NCI-H1417 treated with DMSO at 0.1 percent for 48 hours (cell line): Measurements from ENCODE around the gene IL37.
"Not testable (repeated sequence)": the region's sequence is repeated elsewhere in the genome, so short reads cannot be mapped to it uniquely, and the experiment has no call there.

Experiments used
- DNase-seq: peaks from one replicate; lab custom pipeline; 2025; lab: John Stamatoyannopoulos, UW

IL37 gene

GRCh38 chr2:112889976-112890375, 21.0 kb upstream of the IL37 start:
- DNase-seq: no peak

- DNase-seq: no peak
Observed at GRCh38 chr2:112891385-112891831, 19.6 kb upstream of the IL37 start.

- no peak for DNase-seq
Observed at GRCh38 chr2:112893752-112894151, 17.2 kb upstream of the IL37 start.

- DNase-seq: no peak
Observed at GRCh38 chr2:112896909-112897623, 13.9 kb upstream of the IL37 start.

GRCh38 chr2:112897624-112897978, 13.4 kb upstream of the IL37 start:
- no peak for DNase-seq

- not testable (repeated sequence) for DNase-seq
Observed at GRCh38 chr2:112901431-112902065, 9.4 kb upstream of the IL37 start.

GRCh38 chr2:112902816-112903215, 8.1 kb upstream of the IL37 start:
- no peak for DNase-seq

GRCh38 chr2:112904883-112905282, 6.1 kb upstream of the IL37 start:
- no peak for DNase-seq

- DNase-seq: no peak
Observed at GRCh38 chr2:112906276-112906675, 4.7 kb upstream of the IL37 start.

GRCh38 chr2:112907001-112907949, 3.7 kb upstream of the IL37 start:
- no peak for DNase-seq

GRCh38 chr2:112908559-112908958, 2.4 kb upstream of the IL37 start:
- DNase-seq: not testable (repeated sequence)

GRCh38 chr2:112910219-112910618, 746 bp upstream of the IL37 start:
- DNase-seq: no peak

- DNase-seq: no peak
Observed at GRCh38 chr2:112912403-112912802, 1.4 kb downstream of the IL37 start.

- DNase-seq: no peak
Observed at GRCh38 chr2:112915300-112916144, 4.6 kb downstream of the IL37 start.

- no peak for DNase-seq
Observed at GRCh38 chr2:112916145-112916571, 5.2 kb downstream of the IL37 start.

- no peak for DNase-seq
Observed at GRCh38 chr2:112916625-112917247, 5.8 kb downstream of the IL37 start.

- DNase-seq: no peak
Observed at GRCh38 chr2:112917856-112918255, 6.9 kb downstream of the IL37 start.

GRCh38 chr2:112918256-112918655, 7.3 kb downstream of the IL37 start:
- no peak for DNase-seq

GRCh38 chr2:112919086-112919485, 8.1 kb downstream of the IL37 start:
- DNase-seq: no peak

- no peak for DNase-seq
Observed at GRCh38 chr2:112920923-112921532, 10.1 kb downstream of the IL37 start.

- no peak for DNase-seq
Observed at GRCh38 chr2:112921982-112922381, 11.0 kb downstream of the IL37 start.
